NB4 (cell line): ENCODE results near the gene TAF11L9.
"Not testable (repeated sequence)": the region's sequence is repeated elsewhere in the genome, so short reads cannot be mapped to it uniquely, and the experiment has no call there.

Source experiments
- POLR2A ChIP-seq: IDR thresholded peaks from 2 replicates; pipeline ENCODE4 v1.6.1; 2011; ENCODE audit warnings: mild to moderate bottlenecking; ENCODE audit not compliant: insufficient read length; ENCODE audit errors: extremely low read depth
- TF ChIP-seq, protein P1 (sequence below): IDR thresholded peaks from one replicate; pipeline ENCODE4 v1.5.1; 2012; ENCODE audit warnings: low read depth, low read length

DNA sequence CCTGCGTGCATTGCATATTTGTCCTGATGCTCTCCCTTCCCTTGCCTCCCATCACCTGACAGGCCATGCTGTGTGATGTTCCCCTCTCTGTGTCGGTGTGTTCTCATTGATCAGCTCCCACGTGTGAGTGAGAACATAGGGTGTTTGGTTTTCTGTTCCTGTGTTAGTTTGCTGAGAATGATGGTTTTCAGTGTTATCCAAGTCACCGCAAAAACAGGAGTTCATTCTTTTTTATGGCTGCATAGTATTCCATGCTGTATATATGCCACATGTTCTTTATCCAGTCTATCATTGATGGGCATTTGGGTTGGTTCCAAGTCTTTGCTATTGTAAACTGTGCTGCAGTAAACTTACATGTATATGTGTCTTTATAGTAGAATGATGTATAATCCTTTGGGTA lies 13.3 kb upstream of the TAF11L9 start:
- TF ChIP-seq, protein P1, sequence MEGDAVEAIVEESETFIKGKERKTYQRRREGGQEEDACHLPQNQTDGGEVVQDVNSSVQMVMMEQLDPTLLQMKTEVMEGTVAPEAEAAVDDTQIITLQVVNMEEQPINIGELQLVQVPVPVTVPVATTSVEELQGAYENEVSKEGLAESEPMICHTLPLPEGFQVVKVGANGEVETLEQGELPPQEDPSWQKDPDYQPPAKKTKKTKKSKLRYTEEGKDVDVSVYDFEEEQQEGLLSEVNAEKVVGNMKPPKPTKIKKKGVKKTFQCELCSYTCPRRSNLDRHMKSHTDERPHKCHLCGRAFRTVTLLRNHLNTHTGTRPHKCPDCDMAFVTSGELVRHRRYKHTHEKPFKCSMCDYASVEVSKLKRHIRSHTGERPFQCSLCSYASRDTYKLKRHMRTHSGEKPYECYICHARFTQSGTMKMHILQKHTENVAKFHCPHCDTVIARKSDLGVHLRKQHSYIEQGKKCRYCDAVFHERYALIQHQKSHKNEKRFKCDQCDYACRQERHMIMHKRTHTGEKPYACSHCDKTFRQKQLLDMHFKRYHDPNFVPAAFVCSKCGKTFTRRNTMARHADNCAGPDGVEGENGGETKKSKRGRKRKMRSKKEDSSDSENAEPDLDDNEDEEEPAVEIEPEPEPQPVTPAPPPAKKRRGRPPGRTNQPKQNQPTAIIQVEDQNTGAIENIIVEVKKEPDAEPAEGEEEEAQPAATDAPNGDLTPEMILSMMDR = not testable (repeated sequence)
- TF ChIP-seq POLR2A = not testable (repeated sequence)
